HEK293 (cell line): Measurements from ENCODE around the gene PPFIA4.
A peak's percentile ranks its signal among the peaks of the same experiment; 100 is the strongest.

Experiments
- CTCF ChIA-PET: fragments of 350-600 bp; formaldehyde crosslinking; extraction: SDS; loops from one replicate; lab custom pipeline; 2021; ENCODE audit warnings: antibody characterized with exemption; lab: Yijun Ruan, JAX
- POLR2A ChIA-PET: fragments of 300-600 bp; formaldehyde crosslinking; extraction: SDS; loops from one replicate; lab custom pipeline; 2020; ENCODE audit warnings: antibody characterized with exemption, inconsistent platforms; lab: Yijun Ruan, JAX
- H3K27ac ChIP-seq: fragments of 200-500 bp; sonication (Bioruptor generic); 2 replicates; pipeline ENCODE4 v1.5.1; 2014; ENCODE audit warnings: low read depth, low read length, control low read depth, inconsistent platforms; ENCODE audit errors: extremely low read depth
- H3K36me3 ChIP-seq, 2 experiments: fragments of 200-500 bp in 1 of 2; sonication (Bioruptor generic) in 1 of 2; 1 replicate in 1 of 2; 2 replicates in 1 of 2; pipeline ENCODE4 v1.5.1; 2014 to 2017; ENCODE audit warnings: inconsistent platforms in 2 of 2, low read length in 2 of 2; ENCODE audit not compliant: control insufficient read depth in 2 of 2, insufficient read depth in 1 of 2
- H3K4me1 ChIP-seq: fragments of 200-500 bp; sonication (Bioruptor generic); 2 replicates; pipeline ENCODE4 v1.5.1; 2014; ENCODE audit warnings: mild to moderate bottlenecking, low read length, inconsistent platforms; ENCODE audit not compliant: control insufficient read depth, insufficient read depth
- H3K4me3 ChIP-seq: 2 replicates; pipeline ENCODE4 v1.5.1; 2011; ENCODE audit warnings: low read depth, mild to moderate bottlenecking, control low read depth, low read length, moderate library complexity
- H3K9me3 ChIP-seq: fragments of 200-500 bp; sonication (Bioruptor generic); 2 replicates; pipeline ENCODE4 v1.5.1; 2014; ENCODE audit warnings: low read depth, low read length, inconsistent platforms; ENCODE audit not compliant: control insufficient read depth, insufficient read depth
- EGR2 ChIP-seq: fragments of 450-650 bp; formaldehyde crosslinking; IDR thresholded peaks from 2 replicates; pipeline ENCODE4 v1.5.1; 2016; ENCODE audit warnings: low read depth, missing biosample characterization, missing genetic modification characterization
- GFI1B ChIP-seq: fragments of 450-650 bp; formaldehyde crosslinking; IDR thresholded peaks from 2 replicates; pipeline ENCODE4 v1.5.1; 2016; ENCODE audit warnings: missing biosample characterization, missing genetic modification characterization
- KLF9 ChIP-seq: fragments of 450-650 bp; formaldehyde crosslinking; IDR thresholded peaks from 2 replicates; pipeline ENCODE4 v1.5.1; 2016; ENCODE audit warnings: missing biosample characterization, missing genetic modification characterization, low read depth
- SP3 ChIP-seq: fragments of 450-650 bp; formaldehyde crosslinking; IDR thresholded peaks from 2 replicates; pipeline ENCODE4 v1.5.1; 2016; ENCODE audit warnings: missing biosample characterization, missing genetic modification characterization
- TCF7L2 ChIP-seq: IDR thresholded peaks from 2 replicates; pipeline ENCODE4 v1.6.1; 2011; ENCODE audit warnings: low read depth, mild to moderate bottlenecking, inconsistent platforms, low read length, moderate library complexity, borderline replicate concordance
- ZBTB20 ChIP-seq: fragments of 450-650 bp; formaldehyde crosslinking; IDR thresholded peaks from 2 replicates; pipeline ENCODE4 v1.5.1; 2016; ENCODE audit warnings: missing biosample characterization, missing genetic modification characterization
- ZFHX2 ChIP-seq: fragments of 450-650 bp; formaldehyde crosslinking; conservative IDR thresholded peaks from 2 replicates; pipeline ENCODE4 v1.5.1; 2016; ENCODE audit warnings: missing biosample characterization, missing genetic modification characterization
- ZFP41 ChIP-seq: fragments of 450-650 bp; formaldehyde crosslinking; IDR thresholded peaks from 2 replicates; pipeline ENCODE4 v1.5.1; 2016; ENCODE audit warnings: missing biosample characterization, missing genetic modification characterization, borderline replicate concordance
- ZNF248 ChIP-seq: fragments of 450-650 bp; formaldehyde crosslinking; IDR thresholded peaks from 2 replicates; pipeline ENCODE4 v1.5.1; 2017; ENCODE audit warnings: missing biosample characterization, missing genetic modification characterization
- ZNF404 ChIP-seq: fragments of 450-650 bp; formaldehyde crosslinking; IDR thresholded peaks from 2 replicates; pipeline ENCODE4 v1.5.1; 2017; ENCODE audit warnings: missing biosample characterization, missing genetic modification characterization
- ZNF514 ChIP-seq: fragments of 450-650 bp; formaldehyde crosslinking; IDR thresholded peaks from 2 replicates; pipeline ENCODE4 v1.5.1; 2016; ENCODE audit warnings: missing biosample characterization, missing genetic modification characterization
- ZNF600 ChIP-seq: fragments of 450-650 bp; formaldehyde crosslinking; IDR thresholded peaks from 2 replicates; pipeline ENCODE4 v1.5.1; 2016; ENCODE audit warnings: missing biosample characterization, missing genetic modification characterization
- ZNF621 ChIP-seq: fragments of 450-650 bp; formaldehyde crosslinking; IDR thresholded peaks from 2 replicates; pipeline ENCODE4 v1.5.1; 2017; ENCODE audit warnings: missing biosample characterization, missing genetic modification characterization
- ZNF654 ChIP-seq: fragments of 450-650 bp; formaldehyde crosslinking; IDR thresholded peaks from 2 replicates; pipeline ENCODE4 v1.5.1; 2016; ENCODE audit warnings: low read depth, missing biosample characterization, missing genetic modification characterization
- ZNF658 ChIP-seq: fragments of 450-650 bp; formaldehyde crosslinking; IDR thresholded peaks from 2 replicates; pipeline ENCODE4; 2016; ENCODE audit warnings: missing biosample characterization, missing genetic modification characterization
- ZNF660 ChIP-seq: fragments of 450-650 bp; IDR thresholded peaks from 2 replicates; pipeline ENCODE4 v1.5.1; 2018; ENCODE audit warnings: missing biosample characterization, mild to moderate bottlenecking, missing genetic modification characterization
- TF ChIP-seq, protein P1 (sequence below): fragments of 450-650 bp; formaldehyde crosslinking; IDR thresholded peaks from 2 replicates; pipeline ENCODE4 v1.5.1; 2016; ENCODE audit warnings: missing biosample characterization, missing genetic modification characterization
- TF ChIP-seq, protein P2 (sequence below): fragments of 450-650 bp; formaldehyde crosslinking; IDR thresholded peaks from 2 replicates; pipeline ENCODE4 v1.5.1; 2016; ENCODE audit warnings: missing biosample characterization, missing genetic modification characterization
- TF ChIP-seq, protein P3 (sequence below): fragments of 450-650 bp; formaldehyde crosslinking; IDR thresholded peaks from 2 replicates; pipeline ENCODE4 v1.5.1; 2017; ENCODE audit warnings: missing biosample characterization, missing genetic modification characterization
- TF ChIP-seq, protein P4 (sequence below): fragments of 450-650 bp; formaldehyde crosslinking; IDR thresholded peaks from 2 replicates; pipeline ENCODE4 v1.5.1; 2016; ENCODE audit warnings: missing biosample characterization, missing genetic modification characterization

PPFIA4 gene

DNA sequence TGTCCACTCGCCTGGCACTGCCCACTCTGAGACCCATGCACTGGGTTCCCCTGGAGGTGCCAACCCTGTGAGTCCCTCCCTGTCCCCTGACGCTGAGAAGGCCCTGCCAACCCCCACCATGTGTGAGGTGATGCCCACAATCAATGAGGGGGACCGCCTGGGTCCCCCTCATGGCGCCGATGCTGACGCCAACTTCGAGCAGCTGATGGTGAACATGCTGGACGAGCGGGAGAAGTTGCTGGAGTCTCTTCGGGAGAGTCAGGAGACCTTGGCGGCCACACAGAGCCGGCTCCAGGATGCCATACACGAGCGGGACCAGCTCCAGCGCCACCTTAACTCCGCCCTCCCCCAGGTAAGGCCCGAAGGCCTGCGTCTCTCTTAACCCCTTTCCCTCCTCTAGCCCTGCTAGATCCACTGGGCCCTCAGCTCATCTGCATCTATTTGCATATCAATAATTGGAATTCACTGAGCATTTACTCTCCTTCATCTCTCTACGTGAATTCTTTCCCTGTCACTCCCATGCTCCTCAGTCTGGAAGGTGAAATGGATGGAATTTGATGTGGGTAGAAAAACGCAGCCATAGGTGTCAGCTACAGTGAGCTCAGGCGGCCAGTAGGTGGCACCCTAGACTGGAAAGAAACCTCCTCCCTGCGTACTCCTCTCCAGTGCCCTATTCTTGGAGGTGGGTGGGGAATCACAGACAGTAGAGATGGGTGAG, 12.8 kb downstream of the PPFIA4 start:
- ChIA-PET CTCF (interaction anchor here (0.6 to 23.3 kb wide), 56 partner anchors 10 to 408 kb away, joined by 3 to 526 read pairs (median 6); partner anchors contain the start of genes ADORA1, PPFIA4 and TMEM183A), POLR2A (interaction anchor here (0.6 to 2.7 kb wide), 2 partner anchors 12 to 229 kb away, joined by 5 to 16 read pairs; partner anchors contain the start of gene PPFIA4)
- Histone ChIP-seq H3K27ac (no peak overlapping the region), H3K9me3 (no peaks in the 10 kb centered on the region), H3K36me3 (no peaks in the 10 kb centered on the region), H3K4me1 (no peaks in the 10 kb centered on the region; the same call in 1 of the 2 replicates), H3K4me3 (no peak overlapping the region)
- no peak for TF ChIP-seq KLF9 (tag by site-specific recombination)
- TF ChIP-seq GFI1B (tag by site-specific recombination): no peak
- no peak for TF ChIP-seq ZNF621 (tag by site-specific recombination)
- TF ChIP-seq, protein P1, sequence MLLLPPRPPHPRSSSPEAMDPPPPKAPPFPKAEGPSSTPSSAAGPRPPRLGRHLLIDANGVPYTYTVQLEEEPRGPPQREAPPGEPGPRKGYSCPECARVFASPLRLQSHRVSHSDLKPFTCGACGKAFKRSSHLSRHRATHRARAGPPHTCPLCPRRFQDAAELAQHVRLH: no peak
- TF ChIP-seq ZNF654 (tag by site-specific recombination): peak; percentile 96
- no peak for TF ChIP-seq ZNF658 (tag by site-specific recombination)
- TF ChIP-seq ZNF600 (tag by site-specific recombination): peak; percentile 51; the same call in 1 of the 2 replicates
- TF ChIP-seq, protein P2, sequence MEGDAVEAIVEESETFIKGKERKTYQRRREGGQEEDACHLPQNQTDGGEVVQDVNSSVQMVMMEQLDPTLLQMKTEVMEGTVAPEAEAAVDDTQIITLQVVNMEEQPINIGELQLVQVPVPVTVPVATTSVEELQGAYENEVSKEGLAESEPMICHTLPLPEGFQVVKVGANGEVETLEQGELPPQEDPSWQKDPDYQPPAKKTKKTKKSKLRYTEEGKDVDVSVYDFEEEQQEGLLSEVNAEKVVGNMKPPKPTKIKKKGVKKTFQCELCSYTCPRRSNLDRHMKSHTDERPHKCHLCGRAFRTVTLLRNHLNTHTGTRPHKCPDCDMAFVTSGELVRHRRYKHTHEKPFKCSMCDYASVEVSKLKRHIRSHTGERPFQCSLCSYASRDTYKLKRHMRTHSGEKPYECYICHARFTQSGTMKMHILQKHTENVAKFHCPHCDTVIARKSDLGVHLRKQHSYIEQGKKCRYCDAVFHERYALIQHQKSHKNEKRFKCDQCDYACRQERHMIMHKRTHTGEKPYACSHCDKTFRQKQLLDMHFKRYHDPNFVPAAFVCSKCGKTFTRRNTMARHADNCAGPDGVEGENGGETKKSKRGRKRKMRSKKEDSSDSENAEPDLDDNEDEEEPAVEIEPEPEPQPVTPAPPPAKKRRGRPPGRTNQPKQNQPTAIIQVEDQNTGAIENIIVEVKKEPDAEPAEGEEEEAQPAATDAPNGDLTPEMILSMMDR (tag by site-specific recombination): peak; percentile 82
- no peak for TF ChIP-seq ZFP41
- TF ChIP-seq ZNF660: peak; percentile 55; the same call in 1 of the 2 replicates
- no peak for TF ChIP-seq TCF7L2
- TF ChIP-seq SP3 (tag by site-specific recombination): no peak
- TF ChIP-seq, protein P3, sequence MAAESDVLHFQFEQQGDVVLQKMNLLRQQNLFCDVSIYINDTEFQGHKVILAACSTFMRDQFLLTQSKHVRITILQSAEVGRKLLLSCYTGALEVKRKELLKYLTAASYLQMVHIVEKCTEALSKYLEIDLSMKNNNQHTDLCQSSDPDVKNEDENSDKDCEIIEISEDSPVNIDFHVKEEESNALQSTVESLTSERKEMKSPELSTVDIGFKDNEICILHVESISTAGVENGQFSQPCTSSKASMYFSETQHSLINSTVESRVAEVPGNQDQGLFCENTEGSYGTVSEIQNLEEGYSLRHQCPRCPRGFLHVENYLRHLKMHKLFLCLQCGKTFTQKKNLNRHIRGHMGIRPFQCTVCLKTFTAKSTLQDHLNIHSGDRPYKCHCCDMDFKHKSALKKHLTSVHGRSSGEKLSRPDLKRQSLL (tag by site-specific recombination): peak; percentile 57; the same call in 1 of the 2 replicates
- 0 out of 2 replicates have a peak, but pooled peaks have one; percentile 25 for TF ChIP-seq EGR2 (tag by site-specific recombination)

DNA sequence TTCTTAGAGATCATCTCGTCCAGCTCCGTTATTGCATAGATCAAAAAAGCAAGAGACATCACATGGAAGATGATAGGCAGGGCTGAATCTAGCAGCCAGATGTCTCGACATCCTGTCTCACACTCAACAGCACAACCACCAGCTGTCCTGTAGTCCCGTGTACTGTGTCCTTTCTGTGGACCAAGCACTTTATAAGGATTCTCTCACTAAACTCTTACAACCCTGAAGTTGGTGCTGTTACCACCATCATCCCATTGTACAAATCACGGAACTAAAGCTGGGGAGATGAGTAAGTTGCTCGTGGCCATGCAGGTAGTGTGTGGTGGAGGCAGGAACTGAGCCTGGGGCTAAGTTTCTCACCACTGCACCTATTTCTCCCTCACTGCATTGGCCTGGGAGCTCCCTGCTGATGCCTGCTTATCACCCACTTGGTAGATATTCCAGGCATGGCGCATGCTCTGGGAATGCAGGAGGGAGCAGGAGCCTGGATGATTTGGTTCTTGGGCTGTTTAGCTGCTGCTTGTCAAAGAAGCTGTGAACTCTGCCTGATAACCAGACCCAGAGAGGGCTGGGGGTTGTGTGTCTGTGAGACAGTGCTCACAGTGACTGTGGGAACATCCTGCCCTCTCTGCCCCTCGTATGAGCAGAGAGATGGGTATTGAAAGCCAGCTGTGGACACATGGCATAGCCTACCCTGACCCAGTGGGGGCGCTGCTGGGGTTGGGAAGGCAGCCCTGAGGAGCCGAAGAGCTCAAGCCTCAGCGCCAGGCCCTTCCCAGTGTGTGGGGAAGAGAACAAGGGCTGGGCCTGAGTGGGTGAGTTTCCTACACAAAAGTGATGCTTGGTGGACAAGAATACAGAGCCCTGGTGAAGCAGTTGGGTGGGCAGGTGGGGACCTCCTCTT, 13.6 kb downstream of the PPFIA4 start:
- Histone ChIP-seq H3K4me1 (no peaks in the 10 kb centered on the region; the same call in 1 of the 2 replicates), H3K27ac (no peak overlapping the region)
- POLR2A ChIA-PET: interaction anchor here (0.9 to 2.7 kb wide), 5 partner anchors 12 to 231 kb away, joined by 3 to 16 read pairs (median 4); no protein-coding TSS in a partner anchor
- no peak for TF ChIP-seq ZNF404 (tag by site-specific recombination)
- TF ChIP-seq, protein P2 (tag by site-specific recombination): peak; percentile 24
- peak; percentile 69 for TF ChIP-seq ZBTB20 (tag by site-specific recombination)
- TF ChIP-seq, protein P4, sequence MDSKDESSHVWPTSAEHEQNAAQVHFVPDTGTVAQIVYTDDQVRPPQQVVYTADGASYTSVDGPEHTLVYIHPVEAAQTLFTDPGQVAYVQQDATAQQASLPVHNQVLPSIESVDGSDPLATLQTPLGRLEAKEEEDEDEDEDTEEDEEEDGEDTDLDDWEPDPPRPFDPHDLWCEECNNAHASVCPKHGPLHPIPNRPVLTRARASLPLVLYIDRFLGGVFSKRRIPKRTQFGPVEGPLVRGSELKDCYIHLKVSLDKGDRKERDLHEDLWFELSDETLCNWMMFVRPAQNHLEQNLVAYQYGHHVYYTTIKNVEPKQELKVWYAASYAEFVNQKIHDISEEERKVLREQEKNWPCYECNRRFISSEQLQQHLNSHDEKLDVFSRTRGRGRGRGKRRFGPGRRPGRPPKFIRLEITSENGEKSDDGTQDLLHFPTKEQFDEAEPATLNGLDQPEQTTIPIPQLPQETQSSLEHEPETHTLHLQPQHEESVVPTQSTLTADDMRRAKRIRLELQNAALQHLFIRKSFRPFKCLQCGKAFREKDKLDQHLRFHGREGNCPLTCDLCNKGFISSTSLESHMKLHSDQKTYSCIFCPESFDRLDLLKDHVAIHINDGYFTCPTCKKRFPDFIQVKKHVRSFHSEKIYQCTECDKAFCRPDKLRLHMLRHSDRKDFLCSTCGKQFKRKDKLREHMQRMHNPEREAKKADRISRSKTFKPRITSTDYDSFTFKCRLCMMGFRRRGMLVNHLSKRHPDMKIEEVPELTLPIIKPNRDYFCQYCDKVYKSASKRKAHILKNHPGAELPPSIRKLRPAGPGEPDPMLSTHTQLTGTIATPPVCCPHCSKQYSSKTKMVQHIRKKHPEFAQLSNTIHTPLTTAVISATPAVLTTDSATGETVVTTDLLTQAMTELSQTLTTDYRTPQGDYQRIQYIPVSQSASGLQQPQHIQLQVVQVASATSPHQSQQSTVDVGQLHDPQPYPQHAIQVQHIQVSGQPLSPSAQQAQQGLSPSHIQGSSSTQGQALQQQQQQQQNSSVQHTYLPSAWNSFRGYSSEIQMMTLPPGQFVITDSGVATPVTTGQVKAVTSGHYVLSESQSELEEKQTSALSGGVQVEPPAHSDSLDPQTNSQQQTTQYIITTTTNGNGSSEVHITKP (tag by site-specific recombination): no peak
- TF ChIP-seq ZNF654 (tag by site-specific recombination): peak; percentile 31; the same call in 1 of the 2 replicates
- no peak for TF ChIP-seq ZNF514 (tag by site-specific recombination)
- TF ChIP-seq ZNF248 (tag by site-specific recombination): no peak
- TF ChIP-seq ZFHX2 (tag by site-specific recombination): peak; percentile 78
- peak; percentile 73; the same call in 1 of the 2 replicates for TF ChIP-seq EGR2 (tag by site-specific recombination)

More for the DNA sequence above, 13.6 kb downstream of the PPFIA4 start:
- Histone ChIP-seq H3K4me3 (no peak overlapping the region), H3K36me3 (no peaks in the 10 kb centered on the region), H3K9me3 (no peaks in the 10 kb centered on the region)
- CTCF ChIA-PET: interaction anchor here (0.5 to 23.3 kb wide), 80 partner anchors 11 to 674 kb away, joined by 3 to 526 read pairs (median 5); partner anchors contain the start of genes ADORA1, MYBPH, PPFIA4 and TMEM183A
